Measurements from ENCODE around the gene CIPC.
A peak's percentile ranks its signal among the peaks of the same experiment; 100 is the strongest.

CIPC gene, protein sequence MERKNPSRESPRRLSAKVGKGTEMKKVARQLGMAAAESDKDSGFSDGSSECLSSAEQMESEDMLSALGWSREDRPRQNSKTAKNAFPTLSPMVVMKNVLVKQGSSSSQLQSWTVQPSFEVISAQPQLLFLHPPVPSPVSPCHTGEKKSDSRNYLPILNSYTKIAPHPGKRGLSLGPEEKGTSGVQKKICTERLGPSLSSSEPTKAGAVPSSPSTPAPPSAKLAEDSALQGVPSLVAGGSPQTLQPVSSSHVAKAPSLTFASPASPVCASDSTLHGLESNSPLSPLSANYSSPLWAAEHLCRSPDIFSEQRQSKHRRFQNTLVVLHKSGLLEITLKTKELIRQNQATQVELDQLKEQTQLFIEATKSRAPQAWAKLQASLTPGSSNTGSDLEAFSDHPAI

DNA sequence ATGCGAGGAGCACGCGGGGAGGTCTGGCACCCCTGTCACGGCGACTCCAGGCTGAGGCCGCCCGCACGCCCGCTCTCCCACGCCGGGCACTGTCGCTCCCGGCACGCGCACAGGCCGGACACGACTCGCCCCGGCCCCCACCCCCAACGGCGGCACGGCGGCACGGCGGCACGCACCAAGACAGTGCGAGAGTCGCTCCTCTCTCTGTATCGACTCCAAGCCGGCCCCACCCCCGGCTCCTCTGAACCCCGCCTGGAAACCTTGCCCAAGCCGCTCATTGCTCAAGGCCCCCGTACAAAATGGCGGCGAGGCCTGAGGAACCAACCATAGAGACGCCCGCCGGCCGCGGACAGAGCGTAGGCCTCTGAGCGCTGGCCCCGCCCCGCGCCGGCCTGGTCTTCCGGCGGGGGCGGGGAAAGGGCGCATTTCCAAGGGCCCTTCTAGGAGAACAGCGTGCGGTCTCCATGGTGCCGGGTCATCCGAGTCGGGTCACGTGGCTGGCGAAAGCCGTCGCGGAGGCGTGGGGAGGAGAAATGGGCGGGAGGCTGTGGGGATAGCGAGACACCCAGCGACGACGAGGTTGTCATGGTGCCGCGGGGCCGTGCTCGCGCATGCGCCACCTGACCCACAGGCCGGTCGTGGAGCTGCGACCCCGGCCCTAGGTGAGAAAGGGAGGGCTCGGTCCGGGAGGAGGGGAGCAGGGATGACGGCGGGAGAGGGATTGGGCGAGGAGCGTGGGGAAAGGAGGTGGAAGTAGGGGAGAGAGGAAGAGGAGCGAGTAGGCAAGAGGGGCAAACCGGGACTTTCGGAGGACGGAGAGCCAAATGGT lies at the start of gene CIPC:
CIPC (plus strand) TSS at position 559 of the 829 bp plus-strand sequence. CDS start 7,451 bp downstream, outside the sequence.
- Histone ChIP-seq H3K27ac (ENCODE audit: low read depth, low read length) (peak within 1 kb of the TSS; percentile 99), H3K4me3 (ENCODE audit: low read length) (peak within 1 kb of the TSS; percentile 98), H3K9ac (ENCODE audit: low read length) (peak within 1 kb of the TSS; percentile 100), H3K27me3 (ENCODE audit: control insufficient read depth, insufficient read depth, low read length) (no peaks in the 10 kb centered on the region), H3K36me3 (ENCODE audit: control insufficient read depth, insufficient read depth, low read length) (no peaks in the 10 kb centered on the region), H3K4me1 (ENCODE audit: control insufficient read depth, insufficient read depth, low read length) (peaks cover 23% of the 10 kb centered on the region)

DNA sequence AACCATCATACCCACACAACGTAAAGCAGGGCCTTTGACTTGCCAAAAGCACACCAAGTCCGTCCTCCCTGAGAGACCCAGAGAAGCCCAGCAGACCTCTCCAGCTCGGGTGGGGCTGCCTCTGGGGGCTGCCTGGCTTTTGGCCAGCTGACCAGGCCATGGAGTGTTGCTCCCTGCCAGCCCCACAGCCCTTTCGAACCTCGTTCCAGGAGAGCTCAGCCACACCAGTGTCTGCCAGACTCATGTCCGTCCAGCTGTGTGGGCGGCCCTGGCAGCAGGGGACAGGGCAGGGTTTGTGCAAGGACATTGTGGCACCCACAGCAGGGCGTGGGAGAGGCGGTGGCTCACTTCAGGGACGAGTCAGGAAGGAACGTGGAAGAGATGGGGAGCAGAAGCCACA lies 46.9 kb upstream of the CIPC start:
- peak overlapping the region; percentile 55 for H3K27ac ChIP-seq (ENCODE audit: low read depth, low read length)
- no peak overlapping the region for H3K4me3 ChIP-seq (ENCODE audit: low read length)
- no peak overlapping the region for H3K9ac ChIP-seq (ENCODE audit: low read length)
- H3K27me3 ChIP-seq (ENCODE audit: control insufficient read depth, insufficient read depth, low read length) = no peaks in the 10 kb centered on the region
- peaks cover 6% of the 10 kb centered on the region for H3K4me1 ChIP-seq (ENCODE audit: control insufficient read depth, insufficient read depth, low read length)
- no peaks in the 10 kb centered on the region for H3K36me3 ChIP-seq (ENCODE audit: control insufficient read depth, insufficient read depth, low read length)

DNA sequence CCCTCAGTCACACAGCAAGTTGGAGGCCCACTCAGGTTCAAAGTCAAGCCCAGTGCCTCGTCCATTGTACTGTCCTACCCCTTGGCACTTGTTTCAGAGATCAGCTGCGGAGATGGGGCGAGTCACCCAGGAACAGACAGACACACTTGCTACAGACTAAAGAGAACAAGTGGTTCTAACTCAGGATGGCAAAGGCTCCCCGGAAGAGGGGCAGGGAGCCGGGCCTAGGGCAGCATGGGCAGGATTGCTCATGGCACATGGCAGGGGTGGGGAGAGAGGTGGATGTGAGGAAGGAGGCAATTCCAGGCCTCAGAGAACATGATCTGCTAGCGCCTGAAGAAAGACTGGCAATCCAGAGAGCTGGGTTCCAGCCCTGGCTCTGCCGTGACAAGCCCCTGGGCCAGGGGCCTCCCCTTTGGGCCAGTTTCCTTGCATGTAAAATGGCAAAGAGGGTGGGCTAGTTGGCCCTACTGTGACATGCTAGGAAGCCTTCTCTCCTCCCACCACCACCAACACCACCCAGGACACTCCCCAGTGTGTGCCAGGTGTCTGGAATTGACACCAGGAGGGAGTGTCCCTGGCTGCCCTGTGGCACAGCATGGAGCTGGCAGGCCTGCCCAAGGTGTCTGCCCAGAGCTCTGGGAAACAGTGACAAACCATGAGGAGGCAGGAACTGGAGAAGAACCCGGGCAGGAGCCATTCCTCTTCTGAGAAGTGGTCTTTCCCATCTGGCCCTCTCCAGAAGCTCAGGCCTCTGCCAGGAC lies 45.6 kb upstream of the CIPC start:
- Histone ChIP-seq H3K36me3 (ENCODE audit: control insufficient read depth, insufficient read depth, low read length) (no peaks in the 10 kb centered on the region), H3K27me3 (ENCODE audit: control insufficient read depth, insufficient read depth, low read length) (no peaks in the 10 kb centered on the region), H3K4me3 (ENCODE audit: low read length) (no peak overlapping the region), H3K9ac (ENCODE audit: low read length) (no peak overlapping the region), H3K27ac (ENCODE audit: low read depth, low read length) (peak overlapping the region; percentile 25), H3K4me1 (ENCODE audit: control insufficient read depth, insufficient read depth, low read length) (peaks cover 5% of the 10 kb centered on the region)

DNA sequence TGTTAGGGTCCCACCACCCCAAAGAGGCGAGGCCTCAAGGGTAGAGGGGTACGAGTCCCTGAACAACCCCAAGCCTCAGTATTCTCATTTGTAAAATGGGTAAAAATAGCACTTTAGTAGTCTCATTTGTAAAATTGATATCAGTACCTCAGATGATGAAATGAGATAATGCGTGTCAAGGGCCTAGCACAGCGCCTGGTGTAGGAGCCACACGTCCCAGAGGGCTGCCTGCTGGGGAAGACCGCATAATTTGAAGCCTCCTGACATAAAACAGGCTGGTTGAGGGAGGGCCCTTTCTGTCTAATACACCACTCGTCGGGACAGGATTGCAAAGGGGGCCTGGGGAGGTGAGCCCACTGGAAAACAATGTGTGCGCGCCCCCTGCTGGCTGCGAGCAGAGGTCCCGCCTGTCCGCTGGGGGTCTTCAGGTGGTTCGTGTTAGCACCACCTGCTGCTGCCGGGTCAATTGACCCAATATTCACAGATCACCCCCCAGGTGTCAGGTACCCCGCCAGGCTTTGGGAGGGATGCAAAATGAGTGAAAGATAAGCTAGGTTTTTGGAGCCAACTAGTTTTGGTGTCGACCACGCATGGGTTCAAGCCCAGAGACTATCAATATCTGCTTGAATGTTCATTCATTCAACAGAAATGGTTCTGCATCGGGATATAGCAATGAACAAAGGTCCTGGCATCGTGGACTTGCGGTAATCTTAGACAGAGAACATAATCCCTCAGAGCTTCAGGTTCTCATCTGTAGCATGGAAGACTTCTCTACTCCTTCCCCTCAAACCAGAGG lies 44.8 kb upstream of the CIPC start:
- no peaks in the 10 kb centered on the region for H3K27me3 ChIP-seq (ENCODE audit: control insufficient read depth, insufficient read depth, low read length)
- H3K4me1 ChIP-seq (ENCODE audit: control insufficient read depth, insufficient read depth, low read length) = peaks cover 5% of the 10 kb centered on the region
- H3K4me3 ChIP-seq (ENCODE audit: low read length) = no peak overlapping the region
- no peak overlapping the region for H3K27ac ChIP-seq (ENCODE audit: low read depth, low read length)
- no peaks in the 10 kb centered on the region for H3K36me3 ChIP-seq (ENCODE audit: control insufficient read depth, insufficient read depth, low read length)
- H3K9ac ChIP-seq (ENCODE audit: low read length) = no peak overlapping the region

DNA sequence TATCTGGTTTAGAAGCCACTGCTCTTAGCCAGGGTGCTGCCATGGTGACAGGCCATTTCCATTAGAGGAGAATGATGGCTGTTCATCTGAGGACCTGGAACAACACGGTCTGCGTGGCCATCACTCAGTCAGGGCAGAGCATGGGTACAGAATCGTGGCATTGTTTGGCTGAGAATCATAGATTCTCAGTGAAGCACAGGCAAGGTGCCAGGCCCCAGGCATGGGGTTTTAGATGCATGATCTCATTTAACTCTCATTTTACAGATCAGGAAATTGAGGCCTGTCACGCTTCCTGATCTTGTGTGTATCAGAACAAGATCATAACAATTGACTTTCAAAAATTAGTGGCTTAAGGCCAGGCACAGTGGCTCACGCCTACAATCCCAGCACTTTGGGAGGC lies 42.8 kb upstream of the CIPC start:
- no peaks in the 10 kb centered on the region for H3K36me3 ChIP-seq (ENCODE audit: control insufficient read depth, insufficient read depth, low read length)
- H3K27ac ChIP-seq (ENCODE audit: low read depth, low read length) = no peak overlapping the region
- H3K9ac ChIP-seq (ENCODE audit: low read length) = no peak overlapping the region
- no peaks in the 10 kb centered on the region for H3K27me3 ChIP-seq (ENCODE audit: control insufficient read depth, insufficient read depth, low read length)
- H3K4me1 ChIP-seq (ENCODE audit: control insufficient read depth, insufficient read depth, low read length) = peaks cover 5% of the 10 kb centered on the region
- H3K4me3 ChIP-seq (ENCODE audit: low read length) = no peak overlapping the region

DNA sequence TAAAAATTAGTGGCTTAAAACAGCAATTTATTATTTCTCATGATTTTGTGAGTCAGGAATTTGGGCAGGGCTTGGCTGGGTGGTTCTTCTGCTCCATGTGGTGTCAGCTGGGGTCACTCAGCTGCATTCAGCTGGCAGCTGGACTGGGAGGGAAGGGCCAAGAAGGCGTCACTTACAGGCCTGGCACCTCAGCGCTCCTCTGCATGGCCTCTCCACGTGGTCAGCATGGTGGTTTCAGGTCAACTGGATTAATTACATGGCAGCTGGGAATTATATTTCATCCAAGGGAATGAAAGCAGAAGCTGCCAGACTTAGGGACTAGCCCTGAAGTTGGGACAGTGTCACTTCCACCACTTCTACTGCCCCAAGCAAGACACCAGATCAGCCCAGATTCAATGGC lies 42.1 kb upstream of the CIPC start:
- peaks cover 5% of the 10 kb centered on the region for H3K4me1 ChIP-seq (ENCODE audit: control insufficient read depth, insufficient read depth, low read length)
- H3K27me3 ChIP-seq (ENCODE audit: control insufficient read depth, insufficient read depth, low read length) = no peaks in the 10 kb centered on the region
- no peak overlapping the region for H3K9ac ChIP-seq (ENCODE audit: low read length)
- no peaks in the 10 kb centered on the region for H3K36me3 ChIP-seq (ENCODE audit: control insufficient read depth, insufficient read depth, low read length)
- H3K4me3 ChIP-seq (ENCODE audit: low read length) = no peak overlapping the region
- H3K27ac ChIP-seq (ENCODE audit: low read depth, low read length) = no peak overlapping the region

DNA sequence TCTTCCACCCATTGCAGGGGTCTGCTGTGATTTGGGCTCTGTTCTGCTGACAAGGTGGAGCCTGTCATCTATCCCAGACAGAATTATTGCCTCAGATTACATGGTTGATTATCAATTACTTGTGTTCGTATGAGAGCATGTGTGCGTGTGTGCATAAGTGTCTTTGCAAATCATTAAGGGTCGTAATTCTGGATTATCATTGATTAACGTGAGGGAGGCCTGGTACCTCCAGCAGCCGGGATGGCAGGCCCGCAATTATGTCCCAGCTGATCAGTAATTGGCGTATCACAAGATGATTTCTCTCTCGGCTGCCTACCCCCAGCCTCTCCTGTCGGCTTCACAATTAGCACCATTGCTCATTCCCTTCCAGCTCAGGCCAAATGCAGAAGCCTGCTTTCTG lies 39.9 kb upstream of the CIPC start:
- Histone ChIP-seq H3K4me3 (ENCODE audit: low read length) (no peak overlapping the region), H3K36me3 (ENCODE audit: control insufficient read depth, insufficient read depth, low read length) (no peaks in the 10 kb centered on the region), H3K27me3 (ENCODE audit: control insufficient read depth, insufficient read depth, low read length) (no peaks in the 10 kb centered on the region), H3K4me1 (ENCODE audit: control insufficient read depth, insufficient read depth, low read length) (no peaks in the 10 kb centered on the region), H3K9ac (ENCODE audit: low read length) (no peak overlapping the region), H3K27ac (ENCODE audit: low read depth, low read length) (no peak overlapping the region)

DNA sequence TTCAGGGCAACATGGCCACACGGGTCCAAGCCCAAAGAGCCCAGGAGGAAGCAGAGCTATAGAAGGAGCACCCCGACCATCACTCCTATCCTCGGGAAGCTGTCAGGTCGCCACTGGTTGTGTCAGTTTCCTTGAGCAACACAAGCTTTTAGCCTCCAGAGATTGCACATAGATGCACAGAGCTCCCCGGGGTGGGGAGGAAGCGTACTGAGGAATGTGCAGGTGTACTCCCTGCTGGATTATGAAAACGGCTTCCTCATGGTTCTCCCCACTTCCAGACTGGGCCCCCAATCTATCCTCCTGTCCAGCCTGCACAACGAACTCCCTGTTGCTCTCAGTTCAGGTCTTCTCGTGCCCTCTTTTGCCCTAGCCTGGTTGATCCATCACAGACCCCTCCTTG lies 39.3 kb upstream of the CIPC start:
- Histone ChIP-seq H3K4me1 (ENCODE audit: control insufficient read depth, insufficient read depth, low read length) (no peaks in the 10 kb centered on the region), H3K9ac (ENCODE audit: low read length) (no peak overlapping the region), H3K4me3 (ENCODE audit: low read length) (no peak overlapping the region), H3K27ac (ENCODE audit: low read depth, low read length) (no peak overlapping the region), H3K36me3 (ENCODE audit: control insufficient read depth, insufficient read depth, low read length) (no peaks in the 10 kb centered on the region), H3K27me3 (ENCODE audit: control insufficient read depth, insufficient read depth, low read length) (no peaks in the 10 kb centered on the region)

DNA sequence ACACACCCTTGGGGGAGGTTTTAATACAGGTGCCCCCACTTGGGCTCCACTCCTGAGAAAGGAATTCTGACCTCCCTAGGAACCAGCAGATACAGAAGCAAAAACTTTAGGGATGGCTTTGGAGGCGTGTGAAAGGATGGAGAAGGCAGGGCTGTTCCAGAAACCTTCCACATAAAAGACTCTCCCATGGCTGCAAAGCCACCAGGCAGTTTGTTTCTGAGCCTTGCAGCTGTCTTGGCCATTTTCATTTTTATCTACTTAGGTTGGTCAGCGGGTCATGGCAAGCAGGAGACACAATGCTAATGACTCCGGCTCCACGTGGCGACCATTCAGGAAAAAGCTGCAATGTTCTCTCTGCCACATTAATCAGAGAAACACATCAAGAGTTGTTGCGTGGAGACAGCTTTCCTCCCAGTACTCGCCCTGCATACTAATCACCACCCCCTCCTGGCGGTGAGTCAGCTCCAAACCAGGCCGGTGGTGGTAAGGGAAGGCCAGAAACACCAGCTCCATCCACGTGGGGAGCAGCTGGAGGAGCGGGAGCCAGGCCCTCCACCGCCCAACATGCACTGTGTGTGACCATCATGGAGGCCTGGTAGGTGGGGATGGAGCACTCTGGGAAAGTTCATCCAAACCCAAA lies 38.7 kb upstream of the CIPC start:
- Histone ChIP-seq H3K27ac (ENCODE audit: low read depth, low read length) (no peak overlapping the region), H3K36me3 (ENCODE audit: control insufficient read depth, insufficient read depth, low read length) (no peaks in the 10 kb centered on the region), H3K9ac (ENCODE audit: low read length) (no peak overlapping the region), H3K27me3 (ENCODE audit: control insufficient read depth, insufficient read depth, low read length) (no peaks in the 10 kb centered on the region), H3K4me3 (ENCODE audit: low read length) (no peak overlapping the region), H3K4me1 (ENCODE audit: control insufficient read depth, insufficient read depth, low read length) (no peaks in the 10 kb centered on the region)

DNA sequence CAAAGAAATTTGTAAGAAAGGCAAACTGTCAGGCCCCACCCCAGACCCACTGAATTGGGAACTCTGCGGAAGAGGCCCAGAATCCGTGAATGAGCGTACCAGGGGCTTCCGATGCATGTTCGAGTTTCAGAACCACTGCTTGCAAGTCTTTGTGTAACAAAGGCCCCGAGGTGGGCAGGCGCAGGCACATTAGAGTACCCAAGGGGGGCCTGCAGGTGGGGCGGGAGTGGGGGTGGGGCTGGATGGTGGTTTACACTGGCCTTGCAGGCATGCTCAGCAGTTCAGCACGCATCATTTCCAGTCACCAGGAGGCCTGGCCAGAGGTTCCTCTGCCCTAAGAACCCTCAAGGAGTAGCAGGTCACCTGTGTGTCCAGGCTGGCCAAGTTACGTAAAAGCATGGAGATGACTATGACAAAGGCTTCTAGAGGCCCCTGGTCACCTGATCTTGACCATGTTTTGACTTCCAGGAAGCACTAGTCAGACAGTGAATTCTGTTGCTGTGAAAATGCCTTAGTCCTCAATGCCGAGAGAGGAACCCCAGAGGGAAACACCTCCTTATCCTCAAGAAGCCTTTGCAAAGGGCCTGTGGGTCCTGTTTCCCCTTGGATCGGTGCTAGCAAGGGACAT lies 36.3 kb upstream of the CIPC start:
- Histone ChIP-seq H3K36me3 (ENCODE audit: control insufficient read depth, insufficient read depth, low read length) (no peaks in the 10 kb centered on the region), H3K9ac (ENCODE audit: low read length) (no peak overlapping the region), H3K4me1 (ENCODE audit: control insufficient read depth, insufficient read depth, low read length) (no peaks in the 10 kb centered on the region), H3K27me3 (ENCODE audit: control insufficient read depth, insufficient read depth, low read length) (no peaks in the 10 kb centered on the region), H3K4me3 (ENCODE audit: low read length) (no peak overlapping the region), H3K27ac (ENCODE audit: low read depth, low read length) (no peak overlapping the region)

DNA sequence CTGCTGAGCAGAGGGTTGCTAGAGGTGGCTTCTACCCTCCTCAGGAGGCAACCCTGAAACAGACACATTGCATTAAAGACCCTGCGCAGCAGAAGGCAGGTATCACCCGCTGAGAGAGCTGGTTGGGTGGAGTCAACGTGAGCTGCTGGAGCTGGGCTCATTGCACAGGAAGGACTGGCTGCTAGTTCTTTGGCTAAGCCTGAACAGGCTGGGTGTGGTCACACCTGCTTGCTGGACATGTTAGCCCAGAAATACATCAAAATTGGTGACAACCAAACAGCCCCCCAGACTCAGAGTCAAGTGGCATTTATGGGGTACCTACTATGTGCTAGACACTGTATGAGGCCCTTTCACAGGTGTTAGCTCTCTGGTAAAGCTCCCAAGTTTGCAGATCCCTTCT lies 35.8 kb upstream of the CIPC start:
- no peak overlapping the region for H3K4me3 ChIP-seq (ENCODE audit: low read length)
- no peaks in the 10 kb centered on the region for H3K36me3 ChIP-seq (ENCODE audit: control insufficient read depth, insufficient read depth, low read length)
- H3K27ac ChIP-seq (ENCODE audit: low read depth, low read length) = no peak overlapping the region
- no peaks in the 10 kb centered on the region for H3K27me3 ChIP-seq (ENCODE audit: control insufficient read depth, insufficient read depth, low read length)
- no peaks in the 10 kb centered on the region for H3K4me1 ChIP-seq (ENCODE audit: control insufficient read depth, insufficient read depth, low read length)
- no peak overlapping the region for H3K9ac ChIP-seq (ENCODE audit: low read length)
